HG03565 (cell line): ENCODE results near the gene GRM7.

Experiments used
- ATAC-seq: cut with Tn5 transposase; IDR thresholded peaks from one replicate; pipeline ENCODE4 v1.9.1; 2021; ENCODE audit warnings: mild to moderate bottlenecking, moderate library complexity; ENCODE audit not compliant: unreplicated experiment

The GRM7 gene

GRCh38 chr3:6965881-6966280, 105.0 kb downstream of the GRM7 start:
- ATAC-seq: no peak

GRCh38 chr3:6971933-6972332, 111.0 kb downstream of the GRM7 start:
- no peak for ATAC-seq

GRCh38 chr3:6985848-6986247, 124.9 kb downstream of the GRM7 start:
- ATAC-seq: no peak

- ATAC-seq: no peak
Observed at GRCh38 chr3:6989608-6990291, 128.8 kb downstream of the GRM7 start.

GRCh38 chr3:6994081-6994668, 133.3 kb downstream of the GRM7 start:
- no peak for ATAC-seq

GRCh38 chr3:7000501-7000900, 139.6 kb downstream of the GRM7 start:
- no peak for ATAC-seq

GRCh38 chr3:7001370-7001769, 140.5 kb downstream of the GRM7 start:
- ATAC-seq: no peak

GRCh38 chr3:7015683-7016440, 154.9 kb downstream of the GRM7 start:
- ATAC-seq: no peak

- ATAC-seq: no peak
Observed at GRCh38 chr3:7025581-7026300, 164.8 kb downstream of the GRM7 start.

GRCh38 chr3:7029562-7029961, 168.6 kb downstream of the GRM7 start:
- ATAC-seq: no peak

GRCh38 chr3:7038394-7038793, 177.5 kb downstream of the GRM7 start:
- no peak for ATAC-seq

- ATAC-seq: no peak
Observed at GRCh38 chr3:7062714-7063113, 201.8 kb downstream of the GRM7 start.

- ATAC-seq: no peak
Observed at GRCh38 chr3:7070461-7070860, 209.5 kb downstream of the GRM7 start.

- ATAC-seq: no peak
Observed at GRCh38 chr3:7074217-7074616, 213.3 kb downstream of the GRM7 start.

GRCh38 chr3:7075117-7075516, 214.2 kb downstream of the GRM7 start:
- ATAC-seq: no peak

GRCh38 chr3:7075901-7076300, 215.0 kb downstream of the GRM7 start:
- no peak for ATAC-seq

GRCh38 chr3:7082244-7082643, 221.3 kb downstream of the GRM7 start:
- no peak for ATAC-seq

GRCh38 chr3:7086417-7086816, 225.5 kb downstream of the GRM7 start:
- ATAC-seq: no peak

- ATAC-seq: no peak
Observed at GRCh38 chr3:7095116-7095515, 234.2 kb downstream of the GRM7 start.

GRCh38 chr3:7100136-7100535, 239.2 kb downstream of the GRM7 start:
- no peak for ATAC-seq

GRCh38 chr3:7106635-7107034, 245.7 kb downstream of the GRM7 start:
- no peak for ATAC-seq
